Measurements from ENCODE around the gene DSTN.
"Not testable (repeated sequence)": the region's sequence is repeated elsewhere in the genome, so short reads cannot be mapped to it uniquely, and the experiment has no call there.

Gene DSTN

GRCh38 chr20:17652411-17652810 is 82.5 kb downstream of the DSTN start:
- DNase-seq: no peak

GRCh38 chr20:17653835-17654648 is 84.2 kb downstream of the DSTN start:
- no peak for DNase-seq

- no peak for DNase-seq
Measured at GRCh38 chr20:17654649-17655285, 84.9 kb downstream of the DSTN start.

GRCh38 chr20:17655286-17655651 is 85.4 kb downstream of the DSTN start:
- no peak for DNase-seq

GRCh38 chr20:17655865-17656479 is 86.1 kb downstream of the DSTN start:
- no peak for DNase-seq

GRCh38 chr20:17657079-17657825 is 87.4 kb downstream of the DSTN start:
- DNase-seq: no peak

GRCh38 chr20:17657898-17658647 is 88.2 kb downstream of the DSTN start:
- DNase-seq: no peak

- no peak for DNase-seq
Measured at GRCh38 chr20:17658648-17658993, 88.7 kb downstream of the DSTN start.

GRCh38 chr20:17659344-17659743 is 89.5 kb downstream of the DSTN start:
- DNase-seq: not testable (repeated sequence)
